Mononuclear cell (primary cell): ENCODE data around the gene CDH13. TPM values are rescaled to one million over a fixed set of nuclear protein-coding genes. Genes with fewer than 3 reads are reported as not detected.

Experiments
- H3K27me3 ChIP-seq: 2 replicates; pipeline ENCODE4 v1.6.0; 2011; ENCODE audit warnings: low read length, control low read depth; ENCODE audit not compliant: insufficient read depth
- H3K4me1 ChIP-seq: 2 replicates; pipeline ENCODE4 v1.5.1; 2011; ENCODE audit warnings: mild to moderate bottlenecking, low read length, control low read depth; ENCODE audit not compliant: insufficient read depth
- H3K4me3 ChIP-seq: 2 replicates; pipeline ENCODE4 v1.5.1; 2011; ENCODE audit warnings: mild to moderate bottlenecking, low read length, moderate library complexity
- H3K9me3 ChIP-seq: 2 replicates; pipeline ENCODE4 v1.5.1; 2011; ENCODE audit warnings: low read depth, mild to moderate bottlenecking, control low read depth, low read length
- total RNA-seq: library from RNA; depleted of rRNA; stranded (reverse); fragments of >200 nt; gene quantifications from one replicate; pipeline ENCODE4 v1.2.3, GENCODE V29; 2012

CDH13 gene
- total RNA-seq, 1 donor = 0.10 TPM

GRCh38 chr16:83247767-83248372 lies 621.1 kb downstream of the CDH13 start:
- Histone ChIP-seq H3K27me3 (no peaks in the 10 kb centered on the region), H3K9me3 (no peaks in the 10 kb centered on the region), H3K4me1 (no peaks in the 10 kb centered on the region), H3K4me3 (no peak overlapping the region)

DNA sequence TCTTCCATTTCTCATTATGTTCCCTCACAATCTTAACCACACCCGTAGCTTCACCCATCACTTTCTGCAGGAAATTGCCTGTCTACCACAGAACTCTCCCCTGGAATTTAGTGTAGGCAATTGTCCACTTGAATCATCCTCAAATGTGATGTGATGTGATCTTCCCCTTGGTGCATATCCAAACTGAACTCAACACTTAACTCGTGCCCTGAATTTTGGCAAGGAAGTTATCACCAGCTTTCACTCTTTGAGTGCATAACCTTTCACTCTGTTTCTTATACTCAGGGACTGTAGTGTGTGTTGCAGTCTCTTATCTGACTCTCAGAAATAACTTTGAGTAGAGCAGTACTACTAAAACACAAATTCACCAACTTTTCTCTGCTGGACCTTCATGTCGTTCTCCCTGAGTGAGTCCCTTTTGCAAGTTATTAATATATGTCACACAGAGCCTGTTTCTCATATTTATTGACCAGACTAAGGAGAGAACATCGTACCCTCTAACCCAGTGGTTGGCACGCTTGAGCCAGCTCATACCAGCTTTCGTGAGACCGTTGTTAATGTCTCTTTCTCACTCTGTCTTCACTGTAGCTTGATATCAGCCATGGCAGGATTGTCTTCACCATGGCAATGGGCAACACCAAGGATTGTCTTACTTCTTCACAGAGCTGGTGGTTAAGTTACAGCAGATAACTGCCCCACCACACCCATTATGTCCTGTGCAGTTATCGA lies 622.1 kb downstream of the CDH13 start:
- no peaks in the 10 kb centered on the region for H3K4me1 ChIP-seq
- no peaks in the 10 kb centered on the region for H3K9me3 ChIP-seq
- no peak overlapping the region for H3K4me3 ChIP-seq
- no peaks in the 10 kb centered on the region for H3K27me3 ChIP-seq

DNA sequence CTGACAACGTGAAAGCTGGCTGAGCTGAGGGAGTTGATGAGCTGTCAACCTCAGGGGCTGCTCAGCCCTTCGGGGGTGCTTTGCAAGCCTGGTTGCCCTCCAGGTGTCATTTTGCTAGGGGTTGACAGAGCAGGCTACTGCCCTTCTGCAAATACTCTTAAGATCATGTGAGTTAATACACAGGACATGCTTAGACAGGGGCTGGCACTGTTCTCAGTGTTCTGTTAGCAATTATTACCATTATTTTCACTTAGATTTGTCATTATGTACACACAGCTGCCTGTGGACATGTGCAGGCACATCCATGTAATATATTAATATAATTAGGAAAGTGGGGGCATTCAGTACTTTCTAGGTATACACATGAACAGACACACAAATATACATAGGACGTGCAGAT lies 626.8 kb downstream of the CDH13 start:
- Histone ChIP-seq H3K4me3 (no peak overlapping the region), H3K9me3 (no peaks in the 10 kb centered on the region), H3K4me1 (no peaks in the 10 kb centered on the region), H3K27me3 (no peaks in the 10 kb centered on the region)

DNA sequence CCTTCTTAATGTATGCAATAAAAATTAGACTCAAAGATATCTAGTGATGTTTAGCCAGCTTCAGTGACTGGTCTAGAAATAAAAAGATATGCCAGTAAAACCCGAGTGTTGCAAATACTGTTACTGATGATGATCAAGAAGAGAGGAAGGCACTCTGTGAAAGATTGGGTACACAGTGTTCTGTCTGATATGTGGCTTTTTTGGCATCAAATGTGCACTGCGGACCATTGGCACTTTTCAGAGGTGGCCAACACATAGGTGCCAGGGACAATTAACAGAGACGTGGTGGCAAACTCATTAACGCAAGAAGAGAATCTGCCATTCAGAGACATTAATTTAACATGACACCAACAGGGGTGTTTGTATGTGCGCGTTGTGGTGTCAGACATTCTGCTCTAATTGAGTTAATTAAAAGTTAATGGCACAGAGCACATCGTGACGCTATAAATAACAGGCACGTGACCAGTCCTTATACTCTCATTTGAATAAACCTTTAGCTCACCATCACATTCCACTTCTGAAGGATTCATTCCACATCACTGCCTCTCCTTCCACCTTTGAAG lies 631.7 kb downstream of the CDH13 start:
- no peaks in the 10 kb centered on the region for H3K4me1 ChIP-seq
- no peak overlapping the region for H3K4me3 ChIP-seq
- H3K27me3 ChIP-seq = no peaks in the 10 kb centered on the region
- H3K9me3 ChIP-seq = no peaks in the 10 kb centered on the region

GRCh38 chr16:83266848-83267553 lies 640.2 kb downstream of the CDH13 start:
- no peaks in the 10 kb centered on the region for H3K27me3 ChIP-seq
- no peak overlapping the region for H3K4me3 ChIP-seq
- H3K9me3 ChIP-seq = no peaks in the 10 kb centered on the region
- H3K4me1 ChIP-seq = no peaks in the 10 kb centered on the region

- Histone ChIP-seq H3K4me3 (no peak overlapping the region), H3K27me3 (no peaks in the 10 kb centered on the region), H3K4me1 (no peaks in the 10 kb centered on the region), H3K9me3 (no peaks in the 10 kb centered on the region)
These were observed 641.4 kb downstream of the CDH13 start for GRCh38 chr16:83268169-83268568.

DNA sequence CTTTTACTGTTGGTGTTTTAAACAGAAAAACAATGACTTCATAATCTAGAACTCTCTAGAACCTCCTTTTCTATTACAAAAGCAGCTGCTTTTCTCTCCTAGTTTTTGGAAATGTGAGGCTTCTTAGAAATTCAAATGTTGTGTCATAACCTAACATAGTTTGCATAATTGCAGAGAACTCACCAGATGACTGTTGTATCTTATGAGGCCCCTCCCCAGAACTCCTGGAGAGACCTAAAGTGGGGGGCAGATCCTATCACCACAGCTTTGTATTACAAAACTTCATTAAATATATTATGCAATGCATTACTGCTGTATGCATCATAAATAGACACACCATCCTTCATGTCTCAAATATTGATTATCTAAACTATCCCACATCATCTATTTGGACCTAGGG lies 642.3 kb downstream of the CDH13 start:
- H3K4me1 ChIP-seq = no peaks in the 10 kb centered on the region
- H3K9me3 ChIP-seq = no peaks in the 10 kb centered on the region
- no peak overlapping the region for H3K4me3 ChIP-seq
- no peaks in the 10 kb centered on the region for H3K27me3 ChIP-seq

DNA sequence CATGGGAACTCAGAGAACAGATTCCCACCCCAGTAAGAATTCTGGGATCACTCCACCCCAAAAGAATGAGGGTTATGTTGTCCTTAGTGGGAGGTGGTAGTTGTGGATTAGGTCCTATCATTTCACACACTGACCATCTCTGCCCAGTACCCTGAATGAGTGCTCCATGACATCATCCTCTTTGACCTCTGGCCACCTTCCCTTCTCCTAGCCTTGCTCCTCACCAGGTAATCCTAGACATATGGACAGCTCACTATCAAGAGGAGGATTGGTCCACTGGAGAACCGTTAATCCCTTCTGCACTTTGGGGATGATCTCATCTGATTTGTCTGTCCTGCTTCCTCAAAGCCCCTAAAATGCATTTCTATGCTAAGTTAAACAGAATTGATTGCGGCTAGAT lies 642.8 kb downstream of the CDH13 start:
- Histone ChIP-seq H3K27me3 (no peaks in the 10 kb centered on the region), H3K4me1 (no peaks in the 10 kb centered on the region)

DNA sequence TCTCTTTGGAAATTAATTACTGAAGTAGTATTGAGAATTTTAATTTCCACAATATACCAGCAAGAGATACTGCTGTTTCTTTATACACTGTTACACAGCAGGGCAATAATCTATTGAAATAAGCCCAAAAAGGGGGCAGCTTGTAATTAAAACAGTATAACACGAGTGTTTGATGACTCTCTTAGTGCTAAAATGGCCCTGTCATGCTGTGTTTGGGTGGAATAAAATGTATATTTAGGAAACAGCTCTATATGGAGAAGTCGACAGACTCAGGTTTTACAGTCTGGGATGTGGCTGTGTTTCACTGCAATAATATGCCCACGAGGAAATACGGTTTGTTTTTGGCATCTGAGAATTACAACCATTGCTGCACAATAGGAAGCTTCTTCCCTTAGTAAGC lies 643.3 kb downstream of the CDH13 start:
- H3K4me3 ChIP-seq = no peak overlapping the region
- H3K9me3 ChIP-seq = no peaks in the 10 kb centered on the region
- H3K4me1 ChIP-seq = no peaks in the 10 kb centered on the region
- H3K27me3 ChIP-seq = no peaks in the 10 kb centered on the region

More for the DNA sequence above, 642.8 kb downstream of the CDH13 start:
- H3K9me3 ChIP-seq = no peaks in the 10 kb centered on the region
- H3K4me3 ChIP-seq = no peak overlapping the region

DNA sequence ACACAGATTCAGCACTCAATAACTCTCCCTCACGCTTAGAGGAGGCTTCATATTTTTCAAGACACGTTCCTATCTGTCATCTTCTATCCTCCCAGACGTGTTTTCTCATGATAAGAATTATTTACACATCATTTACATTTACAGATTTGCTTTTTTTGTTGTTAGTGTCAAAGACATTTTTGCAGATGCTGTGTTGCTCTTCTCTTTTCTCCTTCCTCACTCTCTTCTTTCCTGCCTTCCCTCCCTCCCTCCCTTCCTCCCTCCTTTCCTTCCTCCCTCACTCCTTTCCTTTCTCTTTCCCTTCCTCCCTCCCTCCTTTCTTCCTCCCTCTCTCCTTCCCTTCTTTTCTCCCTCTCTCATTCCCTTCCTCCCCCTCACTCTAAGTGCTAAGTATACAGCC lies 643.9 kb downstream of the CDH13 start:
- Histone ChIP-seq H3K4me1 (no peaks in the 10 kb centered on the region), H3K4me3 (no peak overlapping the region), H3K27me3 (no peaks in the 10 kb centered on the region), H3K9me3 (no peaks in the 10 kb centered on the region)

DNA sequence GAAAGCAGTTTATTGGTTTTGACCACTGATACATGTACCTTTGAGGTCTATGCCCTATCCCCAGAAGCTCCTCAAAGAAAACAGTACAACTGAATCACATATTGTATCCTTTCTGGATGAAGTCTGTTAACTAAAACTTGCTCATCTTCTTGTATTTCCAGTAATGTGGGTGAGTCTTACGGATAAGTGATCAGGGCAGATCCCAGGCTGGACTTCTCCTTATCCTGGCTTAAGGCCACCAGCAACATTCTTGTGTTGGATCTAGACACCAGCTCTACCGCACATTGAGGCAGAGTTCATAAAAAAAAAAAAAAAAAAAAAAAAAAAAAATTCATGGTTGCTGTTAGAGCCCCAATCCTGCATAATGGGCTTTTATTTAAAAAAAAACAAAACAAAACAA lies 644.4 kb downstream of the CDH13 start:
- Histone ChIP-seq H3K27me3 (no peaks in the 10 kb centered on the region), H3K4me3 (no peak overlapping the region)

DNA sequence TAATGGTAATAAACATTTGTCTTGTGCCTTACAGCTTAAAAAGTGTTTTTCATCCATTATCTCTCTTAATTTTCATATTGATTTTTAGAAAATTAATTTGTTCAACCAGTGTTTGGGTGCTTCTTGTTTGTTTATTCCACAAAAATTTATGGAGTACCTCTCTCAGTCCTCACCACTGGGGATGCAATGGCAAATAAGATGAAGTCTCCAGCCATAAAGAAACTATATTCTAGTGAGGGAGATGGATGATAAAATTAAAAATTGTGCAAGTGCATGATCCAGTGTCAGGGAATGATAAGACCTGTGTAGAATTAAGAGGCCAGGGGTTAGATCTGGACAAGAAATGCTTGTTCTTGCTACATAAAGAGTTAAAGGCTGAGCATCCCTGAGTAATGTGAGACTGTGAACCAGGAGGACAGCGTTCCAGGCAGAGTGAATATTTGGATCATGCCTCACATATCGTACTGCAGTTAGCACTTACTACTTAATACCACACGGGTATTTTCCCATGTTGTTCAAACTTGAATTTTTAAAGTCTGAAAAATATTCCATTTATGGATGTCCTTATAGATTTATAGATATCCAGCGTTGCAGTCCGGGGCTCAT lies 645.3 kb downstream of the CDH13 start:
- Histone ChIP-seq H3K4me1 (no peaks in the 10 kb centered on the region), H3K27me3 (no peaks in the 10 kb centered on the region), H3K9me3 (no peaks in the 10 kb centered on the region), H3K4me3 (no peak overlapping the region)

More for the DNA sequence above, 644.4 kb downstream of the CDH13 start:
- no peaks in the 10 kb centered on the region for H3K4me1 ChIP-seq
- H3K9me3 ChIP-seq = no peaks in the 10 kb centered on the region

GRCh38 chr16:83272843-83273242 lies 646.1 kb downstream of the CDH13 start:
- H3K27me3 ChIP-seq = no peaks in the 10 kb centered on the region
- no peaks in the 10 kb centered on the region for H3K4me1 ChIP-seq
- H3K9me3 ChIP-seq = no peaks in the 10 kb centered on the region
- no peak overlapping the region for H3K4me3 ChIP-seq

DNA sequence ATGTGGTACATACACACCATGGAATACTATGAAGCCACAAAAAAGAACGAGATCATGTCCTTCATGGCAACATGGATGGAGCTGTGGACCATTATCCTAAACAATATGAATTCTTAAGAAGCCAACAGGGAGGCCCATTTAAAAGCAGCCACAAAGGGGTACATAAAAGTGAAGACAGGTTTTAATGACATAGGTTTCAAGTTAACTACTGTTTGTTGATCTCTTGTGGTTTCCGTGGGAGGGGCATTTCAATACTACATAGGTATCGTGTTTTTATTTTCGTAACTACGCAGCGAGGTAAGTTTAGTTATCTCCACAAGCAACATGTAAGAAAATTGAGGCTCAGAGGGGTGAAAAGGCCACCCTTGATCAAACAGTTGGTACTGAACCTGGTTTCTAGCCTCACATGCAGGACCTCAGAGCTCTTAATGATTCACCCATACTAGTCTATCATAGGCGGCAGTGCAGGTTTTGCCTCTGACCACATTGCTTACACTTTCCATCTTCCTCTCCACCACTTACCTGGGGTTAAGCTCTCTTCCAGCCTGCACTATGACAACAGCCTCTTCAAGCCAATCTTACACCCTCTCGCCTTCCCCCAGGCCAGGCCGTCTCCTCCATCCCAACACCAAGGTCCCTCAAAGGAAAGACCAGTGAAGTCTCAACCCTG lies 646.9 kb downstream of the CDH13 start:
- H3K4me3 ChIP-seq = no peak overlapping the region
- no peaks in the 10 kb centered on the region for H3K4me1 ChIP-seq
- H3K9me3 ChIP-seq = no peaks in the 10 kb centered on the region
- no peaks in the 10 kb centered on the region for H3K27me3 ChIP-seq
